AG08395 (cell line): Measurements from ENCODE around the gene PCDHGA6.
A peak's percentile ranks its signal among the peaks of the same experiment; 100 is the strongest.
"Not testable (repeated sequence)": the region's sequence is repeated elsewhere in the genome, so short reads cannot be mapped to it uniquely, and the experiment has no call there.

ENCODE experiments used
- DNase-seq: peaks from one replicate; pipeline ENCODE4 v3.0.0; 2012; ENCODE audit warnings: mixed read lengths, low spot score

Gene PCDHGA6

DNA sequence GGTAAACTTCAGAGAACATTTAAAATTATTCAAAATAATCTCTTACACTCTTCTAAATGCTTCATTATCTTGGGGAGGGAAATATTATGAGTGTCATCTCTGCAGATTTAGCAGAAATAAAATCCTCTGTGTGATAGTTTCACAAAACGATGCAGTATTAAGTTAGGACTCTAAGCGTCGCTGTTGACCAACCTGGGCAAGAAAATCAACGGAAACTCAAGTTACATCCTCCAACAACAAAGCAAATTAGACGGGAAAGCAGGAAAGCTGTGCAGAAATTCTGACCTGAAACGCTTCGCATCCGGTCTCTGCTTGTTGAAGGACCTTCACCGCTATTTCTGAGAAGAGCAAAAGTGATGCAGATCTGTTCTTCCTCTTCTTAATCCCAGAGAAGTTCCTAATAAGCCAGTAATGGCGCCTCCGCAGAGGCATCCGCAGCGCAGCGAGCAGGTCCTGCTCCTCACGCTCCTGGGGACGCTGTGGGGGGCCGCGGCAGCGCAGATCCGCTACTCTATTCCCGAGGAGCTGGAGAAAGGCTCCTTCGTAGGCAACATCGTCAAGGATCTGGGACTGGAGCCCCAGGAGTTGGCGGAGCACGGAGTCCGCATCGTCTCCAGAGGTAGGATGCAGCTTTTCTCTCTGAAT, at the start of gene PCDHGA6:
PCDHGA6 (plus strand) TSS at position 219 of the 645 bp plus-strand sequence; CDS start at position 412, 193 bp downstream.
- DNase-seq = no peak

DNA sequence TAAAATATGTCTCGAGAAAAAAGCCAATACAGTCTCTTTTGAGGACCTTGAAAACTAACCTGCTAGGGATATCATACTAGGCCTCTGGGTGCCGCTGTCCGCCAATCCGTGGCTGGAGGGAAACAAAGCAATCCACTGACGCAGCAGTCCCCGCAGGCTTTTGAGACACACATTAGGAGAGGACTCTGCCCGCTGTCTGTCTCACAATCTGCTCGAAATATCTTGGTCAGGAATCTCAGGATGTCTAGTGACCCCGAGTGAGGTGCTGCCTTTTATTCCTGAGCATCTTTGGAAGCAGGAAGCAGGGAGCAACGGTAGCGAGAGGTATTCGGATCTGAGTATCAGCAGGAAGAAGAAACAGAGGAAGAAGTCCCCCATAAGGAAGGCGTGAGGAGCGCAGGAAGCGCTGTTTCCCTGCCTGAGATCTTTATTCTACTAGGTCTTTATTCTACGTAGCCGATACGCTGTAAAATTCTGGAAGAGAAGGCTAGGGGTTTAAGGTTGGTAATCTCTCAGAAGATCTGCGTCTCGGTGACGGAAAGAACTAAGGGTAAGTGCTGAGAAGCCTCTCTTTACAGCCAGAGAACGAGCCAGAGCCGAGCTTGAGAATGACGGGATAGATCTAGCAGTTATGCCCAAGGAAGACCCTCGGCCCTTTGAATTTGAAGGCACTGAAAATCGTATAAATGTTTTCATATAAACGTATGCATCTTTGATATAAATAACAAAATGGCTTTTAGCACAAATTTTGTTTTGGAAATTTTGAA, 47.4 kb upstream of the PCDHGA6 start:
- DNase-seq = peak; percentile 81

DNA sequence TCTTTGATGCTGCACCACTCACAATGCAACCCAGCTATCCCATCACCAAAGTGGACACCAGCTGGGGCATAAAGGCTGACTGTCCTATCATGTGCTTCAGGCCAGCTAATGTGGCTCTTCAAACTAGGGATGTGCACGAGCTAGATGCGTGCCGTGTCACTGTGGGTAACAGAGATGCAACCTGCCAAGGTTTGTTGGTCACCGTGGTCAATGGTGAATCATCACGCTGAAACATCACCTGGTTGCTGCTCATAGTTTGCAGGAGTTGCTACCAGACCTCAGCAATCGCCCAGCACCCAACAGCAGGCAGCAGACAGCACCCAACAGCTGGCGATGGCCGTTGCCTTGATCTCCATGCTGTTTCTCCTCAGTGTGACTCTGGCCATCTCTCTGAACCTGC, 45.5 kb upstream of the PCDHGA6 start:
- DNase-seq = no peak

DNA sequence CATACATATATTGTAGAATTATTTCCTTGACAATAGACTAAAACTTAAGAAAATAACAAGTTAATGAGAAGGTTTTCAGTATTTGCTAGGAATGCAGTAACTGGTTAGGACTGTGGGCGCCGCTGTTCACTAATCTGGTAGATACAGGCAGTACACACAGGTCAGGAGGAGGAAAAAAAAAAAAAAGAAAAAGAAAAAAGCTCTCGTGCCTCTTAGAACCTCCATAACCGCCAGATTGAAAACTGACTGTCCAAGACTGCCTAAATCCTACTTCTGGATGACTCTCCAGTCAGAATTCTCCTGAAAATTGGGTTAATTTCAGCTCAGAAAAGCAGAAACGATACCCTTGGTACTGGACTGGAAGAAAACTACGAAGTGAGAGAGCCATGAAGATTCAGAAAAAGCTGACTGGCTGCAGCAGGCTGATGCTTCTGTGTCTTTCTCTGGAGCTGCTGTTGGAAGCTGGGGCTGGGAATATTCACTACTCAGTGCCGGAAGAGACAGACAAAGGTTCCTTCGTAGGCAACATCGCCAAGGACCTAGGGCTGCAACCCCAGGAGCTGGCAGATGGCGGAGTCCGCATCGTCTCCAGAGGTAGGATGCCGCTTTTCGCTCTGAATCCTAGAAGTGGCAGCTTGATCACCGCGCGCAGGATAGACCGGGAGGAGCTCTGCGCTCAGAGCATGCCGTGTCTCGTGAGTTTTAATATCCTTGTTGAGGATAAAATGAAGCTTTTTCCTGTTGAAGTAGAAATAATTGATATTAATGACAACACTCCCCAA, 43.2 kb upstream of the PCDHGA6 start, which contains the start of gene PCDHGA1:
PCDHGA1 (plus strand) TSS at position 216 of the 782 bp plus-strand sequence.
- peak; percentile 63 for DNase-seq

DNA sequence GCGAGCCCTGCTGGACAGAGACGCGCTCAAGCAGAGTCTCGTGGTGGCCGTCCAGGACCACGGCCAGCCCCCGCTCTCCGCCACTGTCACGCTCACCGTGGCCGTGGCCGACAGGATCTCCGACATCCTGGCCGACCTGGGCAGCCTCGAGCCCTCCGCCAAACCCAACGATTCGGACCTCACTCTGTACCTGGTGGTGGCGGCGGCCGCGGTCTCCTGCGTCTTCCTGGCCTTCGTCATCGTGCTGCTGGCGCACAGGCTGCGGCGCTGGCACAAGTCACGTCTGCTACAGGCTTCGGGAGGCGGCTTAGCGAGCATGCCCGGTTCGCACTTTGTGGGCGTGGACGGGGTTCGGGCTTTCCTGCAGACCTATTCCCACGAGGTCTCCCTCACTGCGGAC, 41.1 kb upstream of the PCDHGA6 start:
- not testable (repeated sequence) for DNase-seq

DNA sequence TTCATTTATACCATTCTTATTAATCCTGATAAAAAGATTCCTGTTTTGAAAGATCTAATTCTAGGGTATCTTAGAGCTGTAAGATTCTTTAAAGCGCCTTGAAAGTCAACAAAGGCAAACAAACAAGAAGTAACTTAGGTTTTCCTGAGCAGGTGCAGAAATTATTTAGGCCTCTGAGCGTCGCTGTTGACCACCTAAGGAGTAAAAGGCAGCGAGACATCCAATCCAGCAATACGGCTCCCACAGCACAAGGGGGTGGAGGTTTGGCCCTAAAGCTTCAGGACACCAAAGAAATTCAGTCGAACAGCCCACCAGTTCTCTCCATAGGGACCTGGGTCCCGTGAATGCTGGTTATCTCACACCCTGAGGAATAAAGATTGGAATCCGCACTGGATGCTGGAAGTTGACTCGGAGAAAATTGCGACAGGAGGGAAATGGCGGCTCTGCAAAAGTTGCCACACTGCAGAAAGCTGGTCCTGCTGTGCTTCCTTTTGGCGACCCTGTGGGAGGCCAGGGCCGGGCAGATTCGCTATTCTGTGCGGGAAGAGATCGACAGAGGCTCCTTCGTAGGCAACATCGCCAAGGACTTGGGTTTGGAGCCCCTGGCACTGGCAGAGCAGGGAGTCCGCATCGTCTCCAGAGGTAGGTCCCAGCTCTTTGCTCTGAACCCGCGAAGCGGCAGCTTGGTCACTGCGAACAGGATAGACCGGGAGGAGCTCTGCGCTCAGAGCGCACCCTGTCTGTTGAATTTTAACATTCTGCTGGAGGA, 35.0 kb upstream of the PCDHGA6 start, which contains the start of gene PCDHGA2:
PCDHGA2 (plus strand) TSS at position 223 of the 769 bp plus-strand sequence.
- peak; percentile 54 for DNase-seq

DNA sequence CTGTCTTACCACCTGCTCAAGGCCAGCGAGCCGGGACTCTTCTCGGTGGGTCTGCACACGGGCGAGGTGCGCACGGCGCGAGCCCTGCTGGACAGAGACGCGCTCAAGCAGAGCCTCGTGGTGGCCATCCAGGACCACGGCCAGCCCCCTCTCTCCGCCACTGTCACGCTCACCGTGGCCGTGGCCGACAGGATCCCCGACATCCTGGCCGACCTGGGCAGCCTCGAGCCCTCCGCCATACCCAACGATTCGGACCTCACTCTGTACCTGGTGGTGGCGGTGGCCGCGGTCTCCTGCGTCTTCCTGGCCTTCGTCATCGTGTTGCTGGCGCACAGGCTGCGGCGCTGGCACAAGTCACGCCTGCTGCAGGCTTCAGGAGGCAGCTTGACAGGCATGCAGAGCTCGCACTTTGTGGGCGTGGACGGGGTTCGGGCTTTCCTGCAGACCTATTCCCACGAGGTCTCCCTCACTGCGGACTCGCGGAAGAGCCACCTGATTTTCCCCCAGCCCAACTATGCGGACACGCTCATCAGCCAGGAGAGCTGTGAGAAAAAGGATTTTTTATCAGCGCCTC, 32.8 kb upstream of the PCDHGA6 start:
- DNase-seq = not testable (repeated sequence)

DNA sequence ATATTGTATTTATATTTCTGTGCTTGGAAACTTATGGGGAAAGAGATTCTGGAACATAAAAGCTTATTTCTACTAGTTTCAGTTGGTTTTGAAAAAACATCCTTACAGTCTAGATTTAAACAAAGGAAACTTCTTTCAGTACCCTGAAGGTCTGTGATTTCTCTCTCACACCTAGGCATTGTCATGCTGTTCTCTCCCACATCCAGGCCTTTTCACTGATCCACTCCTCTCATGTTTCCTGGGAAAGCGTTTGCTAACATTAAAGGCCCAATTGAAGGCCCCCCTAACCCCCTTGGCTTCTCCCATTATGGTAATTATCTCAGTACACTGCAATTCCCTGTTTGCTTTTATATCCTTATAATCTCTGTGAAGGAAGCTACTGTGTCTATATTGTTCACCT, 30.9 kb upstream of the PCDHGA6 start:
- no peak for DNase-seq

DNA sequence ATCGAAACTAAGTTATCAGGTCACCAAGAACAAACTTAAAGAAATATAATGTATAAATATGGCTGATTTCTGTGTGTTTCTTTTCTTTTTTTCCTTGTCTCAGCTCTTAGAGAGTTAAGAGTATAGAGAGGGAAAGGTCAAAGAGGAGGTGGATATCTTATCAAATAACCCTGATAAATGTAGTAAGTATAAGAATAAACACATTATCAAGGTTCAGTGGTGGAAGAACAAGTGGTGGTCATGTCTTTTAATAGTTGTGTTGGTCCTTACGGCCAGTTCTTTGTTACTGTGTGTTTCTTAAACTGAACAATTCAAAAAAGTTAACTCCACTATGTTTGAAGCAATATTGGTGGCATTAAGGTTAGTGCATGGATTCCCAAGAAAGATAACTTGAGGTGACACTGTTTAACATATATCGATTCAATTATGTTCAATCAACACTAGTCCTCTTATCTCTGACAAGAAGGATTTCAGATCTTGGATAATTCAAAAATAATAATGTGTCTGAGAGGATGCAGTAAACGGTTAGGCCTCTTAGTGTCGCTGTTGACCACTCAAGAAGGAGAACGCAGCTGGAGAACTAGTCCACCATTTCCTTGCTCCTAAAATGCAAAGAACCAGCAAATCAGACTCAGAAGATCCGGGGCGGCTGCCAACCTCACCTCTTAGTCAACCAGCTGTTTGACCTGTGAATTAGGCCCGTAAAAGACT, 30.3 kb upstream of the PCDHGA6 start, which contains the start of gene PCDHGA3:
PCDHGA3 (plus strand) TSS at position 588 of the 711 bp plus-strand sequence. CDS start 205 bp downstream, outside the sequence.
- DNase-seq = no peak

DNA sequence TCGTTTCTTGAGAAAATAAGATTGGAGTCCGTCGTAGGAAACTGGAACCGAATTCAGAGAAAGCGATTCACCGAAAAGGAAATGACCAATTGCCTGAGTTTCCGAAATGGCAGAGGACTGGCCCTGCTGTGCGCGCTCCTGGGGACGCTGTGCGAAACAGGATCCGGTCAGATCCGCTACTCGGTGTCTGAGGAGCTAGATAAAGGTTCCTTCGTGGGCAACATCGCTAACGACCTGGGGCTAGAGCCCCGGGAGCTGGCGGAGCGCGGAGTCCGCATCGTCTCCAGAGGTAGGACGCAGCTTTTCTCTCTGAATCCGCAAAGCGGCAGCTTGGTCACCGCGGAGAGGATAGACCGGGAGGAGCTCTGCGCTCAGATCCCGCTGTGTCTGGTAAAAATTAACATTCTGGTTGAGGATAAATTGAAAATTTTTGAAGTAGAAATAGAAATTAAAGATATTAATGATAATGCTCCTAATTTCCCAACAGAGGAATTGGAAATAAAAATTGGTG, 29.7 kb upstream of the PCDHGA6 start:
- DNase-seq = no peak

DNA sequence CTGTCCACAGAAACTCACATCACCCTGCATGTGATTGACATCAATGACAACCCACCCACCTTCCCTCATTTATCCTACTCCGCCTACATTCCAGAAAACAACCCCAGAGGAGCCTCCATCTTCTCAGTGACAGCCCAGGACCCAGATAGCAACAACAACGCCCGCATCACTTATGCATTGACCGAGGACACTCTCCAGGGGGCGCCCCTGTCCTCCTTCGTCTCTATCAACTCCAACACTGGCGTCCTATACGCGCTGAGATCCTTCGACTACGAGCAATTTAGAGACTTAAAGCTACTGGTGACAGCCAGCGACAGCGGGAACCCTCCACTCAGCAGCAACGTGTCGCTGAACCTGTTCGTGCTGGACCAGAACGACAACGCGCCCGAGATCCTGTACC, 28.4 kb upstream of the PCDHGA6 start:
- no peak for DNase-seq

DNA sequence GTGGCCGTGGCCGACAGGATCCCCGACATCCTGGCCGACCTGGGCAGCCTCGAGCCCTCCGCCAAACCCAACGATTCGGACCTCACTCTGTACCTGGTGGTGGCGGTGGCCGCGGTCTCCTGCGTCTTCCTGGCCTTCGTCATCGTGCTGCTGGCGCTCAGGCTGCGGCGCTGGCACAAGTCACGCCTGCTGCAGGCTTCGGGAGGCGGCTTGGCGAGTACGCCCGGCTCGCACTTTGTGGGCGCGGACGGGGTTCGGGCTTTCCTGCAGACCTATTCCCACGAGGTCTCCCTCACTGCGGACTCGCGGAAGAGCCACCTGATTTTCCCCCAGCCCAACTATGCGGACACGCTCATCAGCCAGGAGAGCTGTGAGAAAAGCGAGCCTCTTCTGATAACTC, 27.7 kb upstream of the PCDHGA6 start:
- not testable (repeated sequence) for DNase-seq

DNA sequence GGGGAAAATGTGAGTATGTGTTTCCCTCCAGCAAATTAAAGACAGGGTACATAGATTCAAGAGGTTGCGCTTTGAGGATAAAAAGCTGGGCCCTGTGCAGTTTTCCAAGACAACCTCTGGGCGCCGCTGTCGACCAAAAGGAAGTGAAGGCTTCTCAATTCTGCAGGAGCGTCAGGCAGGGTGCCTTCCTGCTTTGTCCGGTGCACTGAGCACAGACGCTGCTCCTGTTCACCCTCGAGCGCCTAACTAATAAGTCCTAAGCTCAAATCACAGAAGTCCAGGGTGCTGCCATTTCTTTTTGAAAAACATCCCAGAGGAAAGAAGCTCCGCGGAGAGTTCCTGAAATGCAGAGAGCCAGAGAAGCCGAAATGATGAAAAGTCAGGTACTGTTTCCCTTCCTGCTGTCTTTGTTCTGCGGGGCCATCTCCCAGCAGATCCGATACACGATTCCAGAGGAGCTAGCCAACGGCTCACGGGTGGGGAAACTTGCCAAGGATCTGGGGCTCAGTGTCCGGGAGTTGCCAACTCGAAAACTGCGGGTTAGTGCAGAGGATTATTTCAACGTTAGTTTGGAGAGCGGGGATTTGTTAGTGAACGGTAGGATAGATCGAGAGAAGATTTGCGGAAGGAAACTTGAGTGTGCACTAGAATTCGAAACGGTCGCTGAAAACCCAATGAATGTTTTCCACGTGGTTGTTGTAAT, 23.6 kb upstream of the PCDHGA6 start, which contains the start of gene PCDHGB1:
PCDHGB1 (plus strand) TSS at position 183 of the 703 bp plus-strand sequence; CDS start at position 345, 162 bp downstream.
- DNase-seq = peak; percentile 66

DNA sequence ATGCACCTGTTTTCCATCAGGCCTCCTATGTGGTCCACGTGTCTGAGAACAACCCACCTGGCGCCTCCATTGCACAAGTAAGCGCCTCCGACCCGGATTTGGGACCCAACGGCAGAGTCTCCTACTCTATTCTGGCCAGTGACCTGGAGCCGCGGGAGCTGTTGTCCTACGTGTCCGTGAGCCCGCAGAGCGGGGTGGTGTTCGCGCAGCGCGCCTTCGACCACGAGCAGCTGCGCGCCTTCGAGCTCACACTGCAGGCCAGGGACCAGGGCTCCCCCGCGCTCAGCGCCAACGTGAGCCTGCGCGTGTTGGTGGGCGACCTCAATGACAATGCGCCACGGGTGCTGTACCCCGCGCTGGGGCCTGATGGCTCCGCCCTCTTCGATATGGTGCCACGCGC, 22.1 kb upstream of the PCDHGA6 start:
- no peak for DNase-seq

DNA sequence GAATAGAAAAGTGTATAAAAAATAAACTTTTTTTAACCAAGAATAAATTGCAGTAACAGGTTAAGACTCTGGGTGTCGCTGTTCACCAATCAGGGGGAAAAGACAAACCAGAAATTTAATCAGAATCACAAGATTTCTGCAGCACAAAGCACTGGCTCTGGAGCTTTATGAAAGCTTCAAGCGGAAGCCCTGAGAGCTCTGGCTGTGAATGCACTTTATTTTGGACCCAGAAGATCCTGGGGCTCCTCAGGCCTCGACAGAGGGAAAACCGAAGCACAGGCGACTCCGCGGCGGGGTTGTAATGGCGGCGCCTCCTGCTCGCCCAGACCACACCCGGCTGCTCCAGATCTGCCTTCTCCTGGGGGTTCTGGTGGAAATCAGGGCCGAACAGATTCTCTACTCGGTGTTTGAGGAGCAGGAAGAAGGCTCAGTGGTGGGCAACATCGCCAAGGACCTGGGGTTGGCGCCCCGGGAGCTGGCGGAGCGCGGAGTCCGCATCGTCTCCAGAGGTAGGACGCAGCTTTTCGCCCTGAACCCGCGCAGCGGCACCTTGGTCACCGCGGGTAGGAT, 18.7 kb upstream of the PCDHGA6 start, which contains the start of gene PCDHGA4:
PCDHGA4 (plus strand) TSS at position 122 of the 570 bp plus-strand sequence; CDS start at position 209, 87 bp downstream.
- DNase-seq = no peak

DNA sequence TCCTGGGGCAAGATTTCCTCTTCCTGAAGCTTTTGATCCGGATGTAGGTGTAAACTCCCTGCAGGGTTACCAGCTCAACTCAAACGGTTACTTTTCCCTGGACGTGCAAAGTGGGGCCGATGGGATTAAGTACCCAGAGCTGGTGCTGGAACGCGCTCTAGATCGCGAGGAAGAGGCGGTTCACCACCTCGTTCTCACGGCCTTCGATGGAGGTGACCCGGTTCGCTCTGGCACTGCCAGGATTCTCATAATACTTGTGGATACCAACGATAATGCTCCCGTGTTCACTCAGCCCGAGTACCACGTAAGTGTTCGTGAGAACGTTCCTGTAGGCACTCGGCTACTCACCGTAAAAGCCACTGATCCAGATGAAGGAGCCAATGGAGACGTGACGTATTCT, 18.1 kb upstream of the PCDHGA6 start:
- DNase-seq = no peak

DNA sequence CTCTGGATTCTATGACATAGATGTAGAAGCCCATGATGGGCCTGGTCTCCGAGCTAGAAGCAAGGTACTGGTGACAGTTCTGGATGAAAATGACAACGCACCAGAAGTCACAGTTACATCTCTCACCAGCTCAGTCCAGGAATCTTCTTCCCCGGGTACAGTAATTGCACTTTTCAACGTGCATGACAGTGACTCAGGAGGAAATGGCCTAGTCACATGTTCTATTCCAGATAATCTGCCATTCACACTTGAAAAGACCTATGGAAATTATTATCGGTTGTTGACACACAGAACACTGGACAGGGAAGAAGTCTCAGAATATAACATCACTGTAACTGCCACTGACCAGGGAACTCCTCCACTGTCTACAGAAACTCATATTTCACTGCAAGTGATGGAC, 17.6 kb upstream of the PCDHGA6 start:
- no peak for DNase-seq

DNA sequence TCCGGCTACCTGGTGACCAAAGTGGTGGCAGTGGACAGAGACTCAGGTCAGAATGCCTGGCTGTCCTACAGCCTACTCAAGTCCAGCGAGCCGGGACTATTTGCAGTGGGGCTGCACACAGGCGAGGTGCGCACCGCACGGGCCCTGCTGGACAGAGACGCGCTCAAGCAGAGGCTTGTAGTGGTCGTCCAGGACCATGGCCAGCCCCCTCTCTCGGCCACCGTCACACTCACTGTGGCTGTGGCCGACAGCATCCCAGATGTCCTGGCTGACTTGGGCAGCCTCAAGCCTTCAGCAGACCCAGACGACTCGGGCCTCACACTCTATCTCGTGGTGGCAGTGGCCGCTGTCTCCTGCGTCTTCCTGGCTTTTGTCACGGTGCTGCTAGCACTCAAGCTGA, 16.7 kb upstream of the PCDHGA6 start:
- no peak for DNase-seq

DNA sequence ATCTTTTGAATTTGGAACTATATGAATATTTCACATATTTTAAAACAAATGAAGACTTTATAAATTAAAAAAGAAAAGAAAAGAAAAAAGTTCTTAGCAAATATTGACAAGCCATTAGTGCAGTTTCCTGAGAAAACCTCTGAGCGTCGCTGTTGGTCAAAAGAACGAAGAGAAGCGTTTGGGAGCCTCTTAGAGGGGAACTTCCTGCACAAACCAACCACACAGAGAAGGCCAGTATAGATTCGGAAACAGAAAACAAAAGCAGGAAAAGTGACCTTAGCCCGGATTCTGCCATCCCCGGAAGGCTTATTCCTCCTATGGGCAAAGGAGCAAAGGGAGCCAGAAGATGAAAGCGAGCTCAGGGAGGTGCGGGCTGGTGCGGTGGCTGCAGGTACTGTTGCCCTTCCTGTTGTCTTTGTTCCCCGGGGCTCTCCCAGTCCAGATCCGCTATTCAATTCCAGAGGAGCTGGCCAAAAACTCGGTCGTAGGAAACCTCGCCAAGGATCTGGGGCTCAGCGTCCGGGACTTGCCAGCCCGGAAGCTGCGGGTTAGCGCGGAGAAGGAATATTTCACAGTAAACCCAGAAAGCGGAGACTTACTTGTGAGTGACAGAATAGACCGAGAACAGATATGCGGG, 13.8 kb upstream of the PCDHGA6 start, which contains the start of gene PCDHGB2:
PCDHGB2 (plus strand) TSS at position 205 of the 637 bp plus-strand sequence; CDS start at position 347, 142 bp downstream.
- peak; percentile 58 for DNase-seq
